Upper lobe of left lung (tissue), 6 donors: ENCODE measurements around the gene ZNF280A. TPM values are rescaled to one million over a fixed set of nuclear protein-coding genes. Genes with fewer than 3 reads are reported as not detected.

Experiments
- ATAC-seq, 2 donors: fragments of 200-7000 bp; cut with Tn5 transposase; one replicate each; pipeline ENCODE4 v1.9.1; 2022; ENCODE audit warnings: mild to moderate bottlenecking in 2 of 2, moderate library complexity in 2 of 2; ENCODE audit not compliant: low FRiP score in 2 of 2
- DNase-seq, 2 donors: peaks; one replicate each; pipeline ENCODE4 v3.0.0-alpha.2; 2019 to 2020
- H3K27ac ChIP-seq, 4 donors: fragments of 200-600 bp; sonication (generic); one replicate each; pipeline ENCODE4 v1.5.1; 2016 to 2019
- H3K27me3 ChIP-seq, 4 donors: fragments of 200-600 bp; sonication (generic); one replicate each; pipeline ENCODE4 v1.5.1; 2017 to 2019
- H3K36me3 ChIP-seq, 4 donors: fragments of 200-600 bp; sonication (generic); one replicate each; pipeline ENCODE4 v1.5.1; 2016 to 2019
- H3K4me1 ChIP-seq, 4 donors: fragments of 200-600 bp; sonication (generic); one replicate each; pipeline ENCODE4 v1.5.1; 2018 to 2019
- H3K4me3 ChIP-seq, 4 donors: fragments of 200-600 bp; sonication (generic); one replicate each; pipeline ENCODE4 v1.5.1; 2017 to 2019; ENCODE audit warnings: mild to moderate bottlenecking in 2 of 4, moderate library complexity in 1 of 4
- H3K9me3 ChIP-seq, 4 donors: fragments of 200-600 bp; sonication (generic); one replicate each; pipeline ENCODE4 v1.5.1; 2018 to 2019
- EP300 ChIP-seq, 4 donors: sonication (generic); formaldehyde crosslinking; IDR thresholded peaks; one replicate each; pipeline ENCODE4 v1.5.1; 2017; ENCODE audit warnings: antibody characterized with exemption in 4 of 4, control low read depth in 2 of 4
- POLR2A ChIP-seq, 4 donors: fragments of 450-650 bp; IDR thresholded peaks; one replicate each; pipeline ENCODE4 v1.5.1; 2016 to 2017; ENCODE audit warnings: antibody characterized with exemption in 4 of 4, mild to moderate bottlenecking in 2 of 4
- POLR2AphosphoS5 ChIP-seq, 2 donors: sonication (generic); formaldehyde crosslinking; IDR thresholded peaks; one replicate each; pipeline ENCODE4 v1.5.1; 2017; ENCODE audit warnings: antibody characterized with exemption in 2 of 2
- WGBS, 2 donors: methylation state at CpG; one replicate each; pipeline ENCODE4 v1.1.5; 2017 to 2018; 5-methylcytosine and 5-hydroxymethylcytosine counted together
- total RNA-seq, 6 donors: library from RNA; depleted of rRNA in 4 of 6; stranded (reverse); fragments of >200 nt in 4 of 6; gene quantifications; one replicate each; pipeline versions ENCODE4 v1.1.0 to v1.2.1, GENCODE V29; 2016 to 2021
- TF ChIP-seq, protein P1 (sequence below), 6 experiments: fragments of 450-650 bp in 4 of 6; fragments of 200-600 bp in 2 of 6; sonication (generic) in 2 of 6; IDR thresholded peaks; one replicate each; pipeline ENCODE4 v1.5.1; 2016 to 2019; ENCODE audit warnings: antibody characterized with exemption in 6 of 6
- donor health status: DM: no; HTN: no; CAD: no; lungs with moderate emphysema.
- donor health status: DM: no; HTN: yes; CAD: no; lungs with severe emphysema.

ZNF280A gene
- total RNA-seq, 6 donors from 2014 or later = not detected

DNA sequence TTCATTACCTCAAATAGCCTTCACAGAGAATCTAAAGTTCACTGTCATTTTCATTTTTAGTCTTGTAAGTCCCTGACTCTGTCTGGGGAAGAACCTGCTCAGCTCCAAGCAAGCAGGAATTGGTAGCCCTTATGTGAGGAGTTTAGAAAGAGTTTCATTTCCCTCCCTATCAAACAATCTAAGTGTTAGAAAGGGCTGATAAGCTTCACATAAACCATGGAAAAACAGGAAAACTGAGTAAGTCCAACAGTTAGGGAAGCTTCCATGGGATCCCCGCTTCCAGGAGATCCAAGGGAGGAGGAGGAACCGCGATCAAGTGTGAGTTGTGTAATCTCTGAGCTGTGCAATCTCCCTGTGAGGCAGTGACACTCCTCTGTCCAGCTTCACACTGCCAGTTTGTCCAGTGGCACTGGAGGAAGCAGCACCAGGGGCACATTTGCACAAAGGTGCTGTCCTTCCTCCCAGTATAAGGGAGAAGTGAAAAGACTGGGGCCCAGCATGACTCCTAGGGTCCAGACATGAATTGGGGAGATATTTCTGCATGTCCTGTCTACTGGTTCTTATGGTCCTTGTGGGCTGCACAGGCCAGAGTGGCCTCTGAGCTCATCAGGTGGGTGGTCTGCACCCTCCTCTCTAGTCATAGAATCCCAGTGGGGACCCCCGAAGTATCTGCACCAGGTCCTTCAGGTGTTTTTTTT lies 34.7 kb upstream of the ZNF280A start:
- no peaks in the 10 kb centered on the region for H3K9me3 ChIP-seq
- 70 to 72% methylated on average over 3 to 4 of the region's 4 CpGs for WGBS, 2 donors
- H3K4me1 ChIP-seq = no peaks in the 10 kb centered on the region
- TF ChIP-seq POLR2AphosphoS5 (IDR thresholded peaks at IDR 0.05) (no peak), POLR2A (IDR thresholded peaks at IDR 0.05) (no peak), EP300 (IDR thresholded peaks at IDR 0.05) (no peak)
- TF ChIP-seq, protein P1, sequence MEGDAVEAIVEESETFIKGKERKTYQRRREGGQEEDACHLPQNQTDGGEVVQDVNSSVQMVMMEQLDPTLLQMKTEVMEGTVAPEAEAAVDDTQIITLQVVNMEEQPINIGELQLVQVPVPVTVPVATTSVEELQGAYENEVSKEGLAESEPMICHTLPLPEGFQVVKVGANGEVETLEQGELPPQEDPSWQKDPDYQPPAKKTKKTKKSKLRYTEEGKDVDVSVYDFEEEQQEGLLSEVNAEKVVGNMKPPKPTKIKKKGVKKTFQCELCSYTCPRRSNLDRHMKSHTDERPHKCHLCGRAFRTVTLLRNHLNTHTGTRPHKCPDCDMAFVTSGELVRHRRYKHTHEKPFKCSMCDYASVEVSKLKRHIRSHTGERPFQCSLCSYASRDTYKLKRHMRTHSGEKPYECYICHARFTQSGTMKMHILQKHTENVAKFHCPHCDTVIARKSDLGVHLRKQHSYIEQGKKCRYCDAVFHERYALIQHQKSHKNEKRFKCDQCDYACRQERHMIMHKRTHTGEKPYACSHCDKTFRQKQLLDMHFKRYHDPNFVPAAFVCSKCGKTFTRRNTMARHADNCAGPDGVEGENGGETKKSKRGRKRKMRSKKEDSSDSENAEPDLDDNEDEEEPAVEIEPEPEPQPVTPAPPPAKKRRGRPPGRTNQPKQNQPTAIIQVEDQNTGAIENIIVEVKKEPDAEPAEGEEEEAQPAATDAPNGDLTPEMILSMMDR (IDR thresholded peaks at IDR 0.05) = no peak
- DNase-seq = no peak
- H3K27ac ChIP-seq = no peak overlapping the region
- H3K4me3 ChIP-seq = no peak overlapping the region
- no peaks in the 10 kb centered on the region for H3K36me3 ChIP-seq
- H3K27me3 ChIP-seq = no peaks in the 10 kb centered on the region
- peak; percentile 13 to 17 for ATAC-seq

DNA sequence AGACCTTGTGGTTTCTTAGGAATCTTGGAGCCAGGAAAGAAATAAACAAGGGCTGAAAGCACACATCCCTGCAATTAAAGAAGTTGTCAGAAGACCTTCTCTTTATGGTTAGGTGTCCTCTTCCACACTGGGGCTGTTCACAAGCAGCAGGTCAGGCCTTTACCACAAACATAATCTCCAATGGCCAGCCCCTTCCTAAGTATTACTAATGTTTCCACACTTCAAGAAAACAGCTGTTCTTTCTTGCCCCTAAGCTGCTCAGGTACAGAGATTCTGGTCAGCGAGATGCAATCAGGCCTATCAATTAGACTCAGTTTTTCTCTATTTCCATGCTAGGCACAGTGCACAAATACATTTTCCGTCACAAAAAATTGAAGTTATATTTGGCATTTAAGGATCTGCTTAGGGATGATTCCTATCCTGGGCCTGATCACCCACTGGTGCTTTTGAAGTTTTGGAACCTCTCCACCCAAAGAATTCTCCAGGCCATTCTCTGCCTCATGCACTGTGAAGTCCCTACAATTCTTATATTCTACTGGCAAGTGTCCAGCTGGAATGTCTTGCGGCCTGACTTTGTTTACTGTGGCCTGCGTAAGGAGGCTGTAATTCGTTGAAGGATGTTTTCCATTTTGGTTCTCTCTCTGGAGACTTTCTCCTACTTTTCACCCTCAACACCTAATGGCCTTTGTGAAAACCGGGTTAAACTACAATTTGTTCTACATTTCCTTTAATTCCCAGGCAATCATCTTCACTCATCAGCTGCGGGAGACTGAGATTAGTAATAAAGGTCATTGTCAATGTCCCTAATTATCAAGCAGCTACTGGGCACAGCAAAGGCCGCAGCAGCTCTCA lies 33.9 kb upstream of the ZNF280A start:
- no peaks in the 10 kb centered on the region for H3K4me1 ChIP-seq
- no peaks in the 10 kb centered on the region for H3K36me3 ChIP-seq
- DNase-seq = no peak
- H3K27ac ChIP-seq = no peak overlapping the region
- no peak for ATAC-seq
- no peaks in the 10 kb centered on the region for H3K27me3 ChIP-seq
- 59 to 61% methylated on average over 8 of the region's 8 CpGs for WGBS, 2 donors
- TF ChIP-seq EP300 (IDR thresholded peaks at IDR 0.05) (no peak), POLR2A (IDR thresholded peaks at IDR 0.05) (no peak), POLR2AphosphoS5 (IDR thresholded peaks at IDR 0.05) (no peak)
- TF ChIP-seq, protein P1 (IDR thresholded peaks at IDR 0.05) = no peak
- H3K9me3 ChIP-seq = no peaks in the 10 kb centered on the region
- no peak overlapping the region for H3K4me3 ChIP-seq

DNA sequence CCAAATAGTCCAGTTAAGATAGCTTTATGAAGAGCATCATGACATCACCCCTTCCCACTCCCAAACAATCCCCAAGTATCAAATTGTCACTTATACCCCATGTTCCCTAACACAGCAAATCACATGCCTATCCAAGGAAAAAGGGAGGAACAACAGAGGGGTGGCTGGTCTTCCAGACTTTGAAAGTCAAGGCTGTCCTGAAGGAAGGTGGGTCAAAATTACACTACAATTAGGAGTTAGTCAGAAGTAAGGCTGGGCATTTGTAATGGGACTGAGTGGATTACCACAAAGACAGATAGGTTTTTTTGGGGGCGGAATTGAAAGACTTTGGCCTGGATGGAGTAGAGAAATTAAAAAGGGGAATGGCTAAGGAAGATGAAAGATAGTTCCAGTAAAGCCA lies 33.1 kb upstream of the ZNF280A start:
- Histone ChIP-seq H3K9me3 (no peaks in the 10 kb centered on the region), H3K27ac (no peak overlapping the region), H3K4me1 (no peaks in the 10 kb centered on the region), H3K4me3 (no peak overlapping the region), H3K27me3 (no peaks in the 10 kb centered on the region), H3K36me3 (no peaks in the 10 kb centered on the region)
- no peak for DNase-seq
- TF ChIP-seq POLR2A (IDR thresholded peaks at IDR 0.05) (no peak), EP300 (IDR thresholded peaks at IDR 0.05) (no peak), POLR2AphosphoS5 (IDR thresholded peaks at IDR 0.05) (no peak)
- TF ChIP-seq, protein P1 (IDR thresholded peaks at IDR 0.05) = no peak
- ATAC-seq = no peak
- 81 to 96% methylated on average over 1 of the region's 1 CpG for WGBS, 2 donors

DNA sequence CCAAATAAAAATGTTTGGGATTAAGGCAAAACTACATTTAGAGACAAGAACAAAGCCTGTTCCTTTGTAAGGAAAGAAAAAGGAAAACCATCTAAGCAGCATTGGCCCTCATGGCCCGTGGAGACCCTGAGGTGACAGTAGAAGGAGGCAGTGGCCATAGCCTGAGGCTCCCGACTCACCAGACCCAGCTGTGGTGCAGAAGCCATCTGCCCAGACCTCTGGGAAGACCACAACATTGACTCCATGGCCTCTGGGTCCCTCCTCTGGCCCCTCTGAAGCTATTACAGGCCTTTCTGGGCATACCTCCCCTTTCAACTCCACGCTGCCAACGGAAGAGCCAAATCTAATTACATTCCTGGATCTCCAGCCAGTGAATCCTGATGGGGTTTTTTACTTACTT lies 32.6 kb upstream of the ZNF280A start:
- Histone ChIP-seq H3K4me3 (no peak overlapping the region), H3K27me3 (no peaks in the 10 kb centered on the region), H3K36me3 (no peaks in the 10 kb centered on the region), H3K9me3 (no peaks in the 10 kb centered on the region), H3K27ac (no peak overlapping the region), H3K4me1 (no peaks in the 10 kb centered on the region)
- TF ChIP-seq, protein P1 (IDR thresholded peaks at IDR 0.05) = no peak
- TF ChIP-seq POLR2AphosphoS5 (IDR thresholded peaks at IDR 0.05) (no peak), EP300 (IDR thresholded peaks at IDR 0.05) (no peak), POLR2A (IDR thresholded peaks at IDR 0.05) (no peak)
- no peak for DNase-seq
- no peak for ATAC-seq
- 62 to 77% methylated on average over 4 of the region's 4 CpGs for WGBS, 2 donors
